Measurements from ENCODE around the gene DBNL.

The DBNL gene

GRCh38 chr7:44060091-44060947 lies 15.8 kb downstream of the DBNL start:
- Histone ChIP-seq H3K9me2 (replicated peaks; ENCODE audit: control insufficient read depth, low read length) (no peaks in the 10 kb centered on the region), H3K4me1 (ENCODE audit: control insufficient read depth, low read length) (peaks cover 44% of the 10 kb centered on the region), H3K4me2 (ENCODE audit: low read length) (no peak overlapping the region), H3K27ac (ENCODE audit: low read depth, low read length) (peak overlapping the region; percentile 74; the same call in 1 of the 2 replicates), H4K20me1 (ENCODE audit: control insufficient read depth, insufficient read depth, low read depth, low read length) (peaks cover 5% of the 10 kb centered on the region; the same call in 1 of the 2 replicates), H3F3A (ENCODE audit: control insufficient read depth, insufficient read depth) (peaks cover 4% of the 10 kb centered on the region), H3K79me2 (ENCODE audit: control insufficient read depth, low read length) (peaks cover 15% of the 10 kb centered on the region), H3K4me3 (ENCODE audit: low read length) (no peak overlapping the region), H3K27me3 (ENCODE audit: control insufficient read depth, low read length) (peaks cover 11% of the 10 kb centered on the region), H3K36me3 (ENCODE audit: control insufficient read depth, low read length) (peaks cover 71% of the 10 kb centered on the region), H3K9me3 (ENCODE audit: control insufficient read depth, insufficient read depth, low read length) (no peaks in the 10 kb centered on the region)
- TF ChIP-seq EZH2phosphoT487 (IDR thresholded peaks at IDR 0.05; ENCODE audit: borderline replicate concordance, low read length) (no peak), CTCF (IDR thresholded peaks at IDR 0.05; ENCODE audit: low read depth, low read length, poor library complexity, severe bottlenecking) (no peak)

- Histone ChIP-seq H3F3A (ENCODE audit: control insufficient read depth, insufficient read depth) (peaks cover 2% of the 10 kb centered on the region; the same call in 1 of the 2 replicates), H3K9me3 (ENCODE audit: control insufficient read depth, insufficient read depth, low read length) (no peaks in the 10 kb centered on the region), H3K4me1 (ENCODE audit: control insufficient read depth, low read length) (peaks cover 51% of the 10 kb centered on the region), H4K20me1 (ENCODE audit: control insufficient read depth, insufficient read depth, low read depth, low read length) (peaks cover 10% of the 10 kb centered on the region; the same call in 1 of the 2 replicates), H3K27me3 (ENCODE audit: control insufficient read depth, low read length) (peaks cover 19% of the 10 kb centered on the region), H3K9me2 (replicated peaks; ENCODE audit: control insufficient read depth, low read length) (no peaks in the 10 kb centered on the region), H3K4me3 (ENCODE audit: low read length) (no peak overlapping the region), H3K4me2 (ENCODE audit: low read length) (no peak overlapping the region), H3K36me3 (ENCODE audit: control insufficient read depth, low read length) (peaks cover 64% of the 10 kb centered on the region), H3K79me2 (ENCODE audit: control insufficient read depth, low read length) (peaks cover 8% of the 10 kb centered on the region), H3K27ac (ENCODE audit: low read depth, low read length) (no peak overlapping the region)
- no peak for TF ChIP-seq CTCF (IDR thresholded peaks at IDR 0.05; ENCODE audit: low read depth, low read length, poor library complexity, severe bottlenecking)
- no peak for TF ChIP-seq EZH2phosphoT487 (IDR thresholded peaks at IDR 0.05; ENCODE audit: borderline replicate concordance, low read length)
These were observed 16.6 kb downstream of the DBNL start for GRCh38 chr7:44060948-44061644.

- Histone ChIP-seq H3K36me3 (ENCODE audit: control insufficient read depth, low read length) (peaks cover 57% of the 10 kb centered on the region), H3K4me3 (ENCODE audit: low read length) (no peak overlapping the region), H3K27ac (ENCODE audit: low read depth, low read length) (no peak overlapping the region), H3F3A (ENCODE audit: control insufficient read depth, insufficient read depth) (peaks cover 2% of the 10 kb centered on the region; the same call in 1 of the 2 replicates), H3K4me1 (ENCODE audit: control insufficient read depth, low read length) (peaks cover 50% of the 10 kb centered on the region), H4K20me1 (ENCODE audit: control insufficient read depth, insufficient read depth, low read depth, low read length) (peaks cover 10% of the 10 kb centered on the region; the same call in 1 of the 2 replicates), H3K9me3 (ENCODE audit: control insufficient read depth, insufficient read depth, low read length) (no peaks in the 10 kb centered on the region), H3K4me2 (ENCODE audit: low read length) (no peak overlapping the region), H3K27me3 (ENCODE audit: control insufficient read depth, low read length) (peaks cover 25% of the 10 kb centered on the region), H3K79me2 (ENCODE audit: control insufficient read depth, low read length) (peaks cover 2% of the 10 kb centered on the region), H3K9me2 (replicated peaks; ENCODE audit: control insufficient read depth, low read length) (no peaks in the 10 kb centered on the region)
- TF ChIP-seq CTCF (IDR thresholded peaks at IDR 0.05; ENCODE audit: low read depth, low read length, poor library complexity, severe bottlenecking) (no peak), EZH2phosphoT487 (IDR thresholded peaks at IDR 0.05; ENCODE audit: borderline replicate concordance, low read length) (no peak)
These were observed 17.2 kb downstream of the DBNL start for GRCh38 chr7:44061645-44062179.
